NCI-H1694 (cell line): ENCODE results near the gene CRACR2B.
A peak's percentile ranks its signal among the peaks of the same experiment; 100 is the strongest.

Experiments
- DNase-seq: peaks from one replicate; lab custom pipeline; 2025; lab: John Stamatoyannopoulos, UW

Gene CRACR2B

GRCh38 chr11:854601-855329, 27.0 kb downstream of the CRACR2B start:
- no peak for DNase-seq

DNA sequence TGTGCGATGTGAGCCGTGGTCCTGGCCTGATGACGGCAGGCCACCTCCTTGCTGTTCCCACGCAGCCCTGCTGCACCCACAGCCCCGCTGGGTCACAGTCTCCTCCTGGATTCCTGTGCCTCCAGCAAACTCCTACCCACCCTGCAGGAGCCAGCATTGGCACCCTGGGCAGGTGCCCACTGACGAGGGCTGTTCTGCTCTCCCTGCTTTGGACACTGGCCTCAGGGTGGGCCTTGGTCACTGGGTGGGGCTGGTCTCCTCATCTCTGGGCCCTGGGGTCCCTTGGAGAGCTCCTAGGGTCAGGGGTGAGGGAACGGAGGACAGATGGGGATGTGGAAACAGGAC, 27.6 kb downstream of the CRACR2B start:
- no peak for DNase-seq

DNA sequence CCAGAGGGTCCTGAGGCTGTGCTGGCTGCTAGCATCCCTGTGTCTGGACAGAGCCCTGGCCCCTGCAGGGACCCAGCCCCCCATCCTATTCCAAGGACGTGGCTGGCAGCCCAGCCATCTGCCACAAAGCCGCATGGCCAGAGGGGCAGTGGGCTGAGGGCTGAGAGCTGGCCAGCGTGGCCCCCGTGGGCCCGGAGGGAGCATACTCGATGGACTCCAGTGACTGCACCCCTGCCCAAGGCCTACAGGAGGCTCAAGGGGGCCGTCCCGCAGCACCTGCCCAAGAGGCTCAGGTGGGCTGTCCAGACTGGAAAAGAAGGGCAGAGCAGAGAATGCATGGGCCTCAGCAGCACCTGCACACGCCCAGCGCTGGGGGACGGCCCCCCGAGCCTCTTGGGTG, 28.1 kb downstream of the CRACR2B start:
- no peak for DNase-seq

DNA sequence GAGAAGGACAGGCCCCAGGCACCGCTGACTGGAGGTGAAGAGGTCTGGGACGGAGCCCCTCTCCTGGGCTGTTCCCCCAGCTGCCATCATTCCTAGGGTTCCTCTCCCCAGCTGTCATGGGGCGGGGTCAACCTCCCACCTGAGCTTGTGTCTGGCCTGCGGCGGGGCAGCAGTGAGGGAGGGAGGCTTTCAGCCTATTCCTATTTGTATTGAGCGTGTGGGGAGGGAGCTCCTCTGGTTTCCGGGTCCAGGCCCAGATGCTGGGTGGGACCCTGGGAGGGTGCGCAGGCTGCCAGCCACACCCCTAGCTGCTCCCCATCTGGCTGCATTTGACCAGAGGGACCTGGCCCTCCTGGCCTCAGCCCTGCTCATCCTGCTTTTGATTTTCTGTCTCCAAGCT, 28.7 kb downstream of the CRACR2B start:
- DNase-seq: no peak

- DNase-seq: no peak
These were observed 30.5 kb downstream of the CRACR2B start for GRCh38 chr11:858053-858761.

- DNase-seq: no peak
These were observed 31.1 kb downstream of the CRACR2B start for GRCh38 chr11:858762-859339.

GRCh38 chr11:859394-860131, 31.8 kb downstream of the CRACR2B start:
- peak; percentile 78 for DNase-seq

DNA sequence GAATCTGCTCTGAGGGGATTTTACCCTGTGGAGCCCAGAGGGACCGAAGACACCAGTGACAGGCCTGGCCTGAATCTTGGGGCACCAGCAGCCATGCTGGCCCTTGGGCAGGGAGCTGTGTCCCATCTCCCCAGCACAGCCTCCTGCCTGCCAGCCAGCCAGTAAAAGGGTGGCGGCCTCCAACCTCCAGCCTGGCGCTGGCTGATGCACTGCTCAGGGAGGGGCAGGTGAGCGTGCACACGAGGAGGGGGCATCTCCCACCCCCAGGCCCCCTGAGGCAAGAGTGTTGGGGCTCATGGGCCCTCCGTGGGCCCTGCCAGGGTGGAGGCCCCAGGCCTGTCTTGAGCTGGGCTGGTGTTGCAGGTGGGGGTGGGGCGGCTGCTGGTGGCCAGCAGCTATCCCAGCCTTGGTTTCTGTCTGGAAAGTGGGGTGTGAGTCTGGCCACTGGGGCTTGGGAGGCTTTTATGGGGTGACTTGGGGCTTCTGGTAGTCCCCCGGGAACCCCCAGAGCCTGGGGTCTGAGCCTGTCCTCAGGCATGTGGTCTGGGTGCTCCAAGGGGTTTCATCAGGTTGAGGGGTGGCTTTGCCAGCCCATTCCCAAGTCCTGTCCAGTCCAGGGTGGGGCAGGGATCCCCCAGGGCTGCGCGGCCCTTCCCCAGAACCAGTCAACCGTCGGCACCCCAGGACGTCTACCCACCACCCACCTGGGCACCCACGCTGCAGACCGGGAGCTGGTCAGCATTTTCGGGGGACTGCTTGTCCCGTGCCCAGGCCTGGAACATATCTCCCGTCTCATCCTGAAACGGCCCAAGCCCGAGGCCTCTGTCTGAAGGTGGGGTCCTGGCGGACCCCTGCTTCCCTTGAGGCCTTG, 32.8 kb downstream of the CRACR2B start:
- no peak for DNase-seq

DNA sequence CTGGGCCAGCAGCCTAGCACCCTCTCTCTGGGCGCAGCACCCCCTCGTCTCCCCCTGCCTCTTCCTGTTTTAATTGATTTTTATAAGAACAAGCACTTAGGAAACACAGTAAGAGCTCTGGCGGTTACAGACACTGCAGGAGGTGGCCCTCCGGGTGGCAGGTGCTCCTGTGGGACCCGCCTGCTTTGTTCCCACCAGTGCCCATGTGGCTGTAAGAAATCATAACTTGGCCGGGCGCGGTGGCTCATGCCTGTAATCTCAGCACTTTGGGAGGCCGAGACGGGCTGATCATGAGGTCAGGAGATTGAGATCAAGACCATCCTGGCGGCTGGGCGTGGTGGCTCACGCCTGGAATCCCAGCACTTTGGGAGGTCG, 33.4 kb downstream of the CRACR2B start:
- no peak for DNase-seq

- DNase-seq: no peak
These were observed 34.5 kb downstream of the CRACR2B start for GRCh38 chr11:862081-862661.

DNA sequence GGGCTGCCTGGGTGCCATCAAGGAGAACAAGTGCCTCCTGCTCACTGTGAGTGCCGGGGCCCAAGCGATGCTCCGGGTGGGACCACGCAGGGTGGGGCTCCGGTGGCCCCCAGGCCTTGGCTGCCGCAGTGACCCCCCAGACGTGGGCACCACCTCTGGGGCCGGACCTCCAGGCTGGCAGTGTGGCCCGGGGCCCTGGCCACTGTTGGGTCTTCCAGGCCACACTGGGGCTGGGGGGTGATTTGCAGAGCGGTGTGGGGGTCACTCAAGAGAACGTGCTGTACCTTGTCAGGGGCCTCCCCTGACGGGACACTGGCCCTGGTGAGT, 34.9 kb downstream of the CRACR2B start:
- DNase-seq: no peak

DNA sequence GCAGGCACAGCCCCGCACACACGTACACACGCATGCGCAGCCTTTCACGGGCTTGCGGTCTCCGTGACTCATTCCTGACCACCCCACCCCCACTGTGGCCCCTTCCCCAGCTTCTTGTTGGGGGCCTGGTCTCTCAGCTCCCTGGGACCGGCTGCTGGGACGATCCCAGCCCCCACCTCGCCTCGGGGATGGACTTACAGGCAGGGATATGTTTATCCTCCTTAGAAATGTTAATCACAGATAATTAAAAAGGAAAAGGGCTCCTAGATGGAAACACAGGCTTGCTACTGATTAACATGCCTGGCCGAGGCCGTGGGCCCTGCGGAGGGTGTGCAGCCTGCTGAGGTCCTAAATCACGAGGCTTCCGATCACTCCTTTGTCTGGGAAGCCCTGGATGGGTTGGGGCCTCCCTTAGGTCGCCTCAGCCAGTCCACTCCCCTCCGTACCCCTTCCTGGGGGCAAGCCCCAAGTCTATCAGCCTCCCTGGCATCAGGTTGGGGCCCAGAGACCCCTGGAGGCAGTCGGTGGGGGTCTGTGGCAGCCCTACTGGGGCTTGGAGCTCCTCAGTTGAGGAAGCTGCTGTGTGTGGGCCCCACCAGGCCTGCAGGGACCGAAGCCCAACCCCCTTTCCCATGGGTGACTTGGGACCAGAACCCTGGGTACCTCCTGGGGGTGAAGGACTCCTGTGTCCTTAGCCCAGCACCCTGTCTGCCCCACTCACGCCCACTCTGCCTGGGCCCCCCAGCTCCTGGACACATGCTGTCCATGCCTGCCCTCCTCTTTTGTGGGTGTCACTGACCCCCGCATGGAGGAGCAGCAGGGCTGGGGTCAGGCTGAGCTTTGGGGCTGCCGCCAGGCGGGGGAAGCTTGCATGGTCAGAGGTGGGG, 35.5 kb downstream of the CRACR2B start:
- DNase-seq: no peak

DNA sequence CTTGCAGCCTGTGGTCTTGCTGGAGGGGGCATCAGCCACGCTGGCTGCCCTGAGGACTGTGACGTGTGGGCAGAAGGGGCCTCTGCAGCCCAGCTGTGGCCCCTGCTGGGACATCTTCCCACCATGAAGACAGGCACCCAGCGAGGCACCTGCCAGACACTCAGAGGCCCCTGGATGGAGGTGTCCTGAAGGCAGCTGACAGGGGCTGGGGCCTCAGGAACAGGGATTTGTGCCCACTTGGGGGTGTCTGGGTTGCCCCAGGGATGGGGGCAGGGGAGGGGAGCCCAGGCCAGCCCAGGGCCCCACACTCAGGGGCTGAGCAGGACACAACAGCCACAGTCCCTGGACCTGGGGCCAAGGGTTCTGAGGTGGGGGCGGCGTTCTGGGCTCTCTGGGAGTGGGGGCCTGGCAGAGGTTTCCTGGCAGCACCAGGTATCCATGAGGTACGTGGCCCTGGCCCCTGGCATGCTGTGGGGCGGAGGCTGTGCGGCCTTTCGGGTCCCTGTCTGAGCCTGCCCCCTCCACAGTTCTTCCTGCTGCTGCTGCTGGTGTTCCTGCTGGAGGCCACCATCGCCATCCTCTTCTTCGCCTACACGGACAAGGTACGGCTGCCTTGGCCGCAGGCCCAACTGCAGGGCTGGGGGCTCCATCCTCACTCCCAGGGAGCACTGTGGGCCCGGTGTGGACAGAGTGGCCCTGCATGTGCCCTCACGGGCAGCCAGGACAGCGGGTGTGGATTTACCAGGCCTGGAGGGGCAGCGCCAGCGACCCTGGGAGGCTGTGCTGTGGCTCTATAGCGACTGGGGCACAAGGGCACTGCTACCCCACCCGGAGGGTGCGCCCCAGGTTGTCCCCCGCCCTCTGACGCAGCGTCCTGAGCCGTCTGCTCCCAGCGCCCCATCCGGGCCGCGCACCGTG, 36.5 kb downstream of the CRACR2B start:
- DNase-seq: no peak

DNA sequence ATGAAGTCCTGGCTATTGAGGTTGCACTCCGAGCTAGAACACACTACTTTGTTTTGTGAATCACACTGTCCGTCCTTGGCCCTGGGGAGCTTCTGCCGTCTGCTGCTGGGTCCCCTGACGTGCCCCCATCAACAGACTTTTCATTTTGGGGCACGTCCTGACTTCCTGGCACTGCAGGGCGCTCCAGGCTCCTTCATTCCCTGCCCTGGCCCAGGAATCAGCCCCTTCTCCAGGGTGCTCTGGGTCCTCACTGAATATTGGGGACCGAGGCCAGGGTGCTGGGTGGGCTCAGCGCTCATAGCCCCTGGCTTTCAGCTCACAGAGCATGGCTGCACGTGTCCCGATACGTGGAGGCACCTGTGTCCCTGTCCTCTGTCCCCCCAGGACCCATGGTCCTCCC, 37.2 kb downstream of the CRACR2B start:
- no peak for DNase-seq

- DNase-seq: no peak
These were observed 38.0 kb downstream of the CRACR2B start for GRCh38 chr11:865462-866430.

GRCh38 chr11:866481-866880, 38.8 kb downstream of the CRACR2B start:
- DNase-seq: no peak

GRCh38 chr11:867856-868358, 40.2 kb downstream of the CRACR2B start:
- no peak for DNase-seq

DNA sequence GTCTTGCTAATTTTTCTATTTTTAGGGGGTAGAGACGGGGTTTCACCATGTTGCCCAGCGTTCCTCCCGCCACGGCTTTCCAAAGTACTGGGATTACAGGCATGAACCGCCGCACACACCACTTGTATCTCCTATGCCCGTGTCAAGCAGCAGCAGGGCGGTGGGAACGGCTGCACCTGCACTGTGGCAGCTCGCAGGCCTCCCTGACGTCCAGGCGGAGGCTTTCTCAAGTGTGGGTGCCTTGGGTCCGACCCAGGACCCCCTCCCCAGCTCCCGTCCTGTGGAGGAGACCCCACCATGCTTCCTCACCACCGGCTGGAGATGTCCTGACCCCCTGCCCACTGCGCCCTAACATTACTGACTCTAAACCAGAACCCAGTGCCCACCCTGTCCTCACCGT, 40.7 kb downstream of the CRACR2B start:
- no peak for DNase-seq
